HG03196 (cell line): ENCODE measurements around the gene EFNB3.

Experiments used
- ATAC-seq: cut with Tn5 transposase; IDR thresholded peaks from one replicate; pipeline ENCODE4 v1.9.1; 2021; ENCODE audit not compliant: unreplicated experiment

The EFNB3 gene

GRCh38 chr17:7716901-7717755 lies 12.1 kb downstream of the EFNB3 start, which contains the start of gene DNAH2:
Gene DNAH2 (plus strand): TSS chr17:7717744. CDS start chr17:7719735, 1,991 bp downstream.
- ATAC-seq, result no peak

GRCh38 chr17:7717756-7718350 lies 12.9 kb downstream of the EFNB3 start:
- ATAC-seq, result no peak

GRCh38 chr17:7719661-7720060 lies 14.7 kb downstream of the EFNB3 start:
- ATAC-seq, result no peak

- ATAC-seq, result no peak
These were observed 15.1 kb downstream of the EFNB3 start for GRCh38 chr17:7720125-7720524.

- no peak for ATAC-seq
These were observed 16.6 kb downstream of the EFNB3 start for GRCh38 chr17:7721612-7722011.

DNA sequence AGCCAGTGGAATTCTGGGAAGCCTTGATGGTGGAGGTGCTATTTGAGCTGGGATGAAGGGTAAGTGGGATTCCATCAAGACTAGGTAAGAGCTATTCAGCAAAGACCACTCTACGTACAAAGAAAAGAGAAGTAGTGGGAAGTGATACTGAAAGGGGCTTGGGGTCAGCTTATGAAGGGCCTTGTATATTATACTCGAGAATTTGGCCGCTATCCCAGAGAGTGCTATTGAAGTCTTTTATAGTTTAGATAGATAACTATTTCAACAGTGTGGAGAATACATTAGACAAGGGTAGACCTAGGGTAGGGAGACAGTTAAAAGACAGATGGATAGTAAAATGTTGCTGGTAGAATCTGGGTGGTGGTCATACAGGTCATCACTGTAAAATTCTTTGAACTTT lies 22.9 kb downstream of the EFNB3 start:
- ATAC-seq, result no peak

- no peak for ATAC-seq
These were observed 24.8 kb downstream of the EFNB3 start for GRCh38 chr17:7729816-7730215.

GRCh38 chr17:7732981-7733539 lies 28.1 kb downstream of the EFNB3 start:
- no peak for ATAC-seq

- no peak for ATAC-seq
These were observed 32.6 kb downstream of the EFNB3 start for GRCh38 chr17:7737601-7738000.

GRCh38 chr17:7739746-7740145 lies 34.7 kb downstream of the EFNB3 start:
- ATAC-seq, result no peak

- no peak for ATAC-seq
These were observed 35.5 kb downstream of the EFNB3 start for GRCh38 chr17:7740481-7741001.

- ATAC-seq, result no peak
These were observed 37.7 kb downstream of the EFNB3 start for GRCh38 chr17:7742729-7743128.

DNA sequence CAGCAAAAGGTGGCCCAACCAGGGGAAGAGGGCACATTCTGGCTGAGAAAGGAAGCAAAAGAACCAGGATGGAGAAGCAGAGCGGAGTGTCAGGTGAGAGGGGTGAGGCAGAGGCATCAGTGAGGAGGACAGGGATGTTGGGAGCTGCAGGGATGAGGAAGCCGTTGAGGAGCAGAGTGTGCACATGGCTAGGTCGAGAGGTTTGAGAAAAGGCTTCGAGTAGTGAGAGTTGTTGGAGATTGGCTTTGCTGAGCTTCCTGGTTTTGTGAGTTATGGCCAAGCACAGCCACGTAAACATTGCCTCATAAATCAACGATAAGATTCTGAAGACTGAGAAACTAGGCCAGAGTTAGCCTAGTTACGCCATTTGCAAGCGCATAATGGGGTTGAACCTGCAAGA lies 39.4 kb downstream of the EFNB3 start:
- ATAC-seq, result no peak

GRCh38 chr17:7745748-7746470 lies 40.9 kb downstream of the EFNB3 start:
- ATAC-seq, result no peak

- ATAC-seq, result no peak
These were observed 42.7 kb downstream of the EFNB3 start for GRCh38 chr17:7747635-7748071.

DNA sequence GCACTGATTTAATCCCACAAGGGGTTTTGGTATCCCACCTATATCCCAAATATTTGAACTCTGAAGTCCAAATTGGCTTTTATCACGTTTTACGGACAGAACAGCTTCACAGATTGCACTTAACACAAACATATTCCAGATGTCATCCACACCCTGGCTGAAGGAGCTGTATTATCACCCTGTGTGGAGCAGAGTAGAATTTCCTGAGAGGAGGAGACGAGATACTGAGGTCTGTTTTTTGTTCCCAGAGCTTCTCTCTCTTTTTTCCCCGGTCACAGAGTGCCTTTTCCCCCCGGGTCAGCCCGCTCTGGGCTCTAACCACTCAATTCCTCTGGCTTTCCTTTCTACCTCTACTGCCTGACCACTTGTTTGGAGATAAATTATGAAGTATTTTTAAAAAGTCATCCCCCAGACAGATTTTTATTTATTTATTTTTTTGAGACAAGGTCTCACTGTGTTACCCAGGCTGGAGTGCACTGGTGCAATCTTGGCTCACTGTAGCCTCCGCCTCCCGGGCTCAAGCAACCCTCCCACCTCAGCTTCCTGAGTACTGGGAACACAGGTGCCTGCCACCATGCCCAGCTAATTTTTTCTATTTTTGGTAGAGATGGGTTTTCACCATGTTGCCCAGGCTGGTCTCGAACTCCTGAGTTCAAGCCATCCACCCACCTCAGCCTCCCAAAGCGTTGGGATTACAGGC lies 43.2 kb downstream of the EFNB3 start:
- ATAC-seq, result no peak

DNA sequence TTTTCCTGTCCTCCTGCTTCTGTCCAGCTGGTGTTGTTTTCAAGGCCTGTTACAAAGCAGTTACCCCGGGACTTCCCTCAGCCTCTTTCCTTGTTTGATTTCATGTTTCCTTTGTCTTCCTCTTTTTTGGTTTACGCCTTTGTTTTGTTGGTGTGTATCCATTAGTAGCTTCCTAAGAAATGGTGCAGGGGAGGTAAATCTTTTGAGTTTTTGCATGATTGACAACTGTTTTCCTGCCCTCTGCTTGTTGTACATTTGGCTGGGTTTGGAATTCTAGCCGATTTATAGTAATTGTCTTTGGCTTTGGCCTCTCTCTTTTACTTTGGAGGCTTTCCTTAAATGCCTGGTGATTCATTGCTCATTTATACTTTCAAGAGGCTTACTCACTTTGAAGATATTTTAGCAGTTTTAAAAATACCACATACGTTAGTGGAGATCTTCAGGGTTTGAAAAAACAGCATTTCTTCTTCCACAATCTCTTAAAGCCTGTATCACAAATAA lies 45.4 kb downstream of the EFNB3 start:
- no peak for ATAC-seq

- ATAC-seq, result no peak
These were observed 49.7 kb downstream of the EFNB3 start for GRCh38 chr17:7754656-7755055.

- ATAC-seq, result no peak
These were observed 50.3 kb downstream of the EFNB3 start for GRCh38 chr17:7755095-7755890.

DNA sequence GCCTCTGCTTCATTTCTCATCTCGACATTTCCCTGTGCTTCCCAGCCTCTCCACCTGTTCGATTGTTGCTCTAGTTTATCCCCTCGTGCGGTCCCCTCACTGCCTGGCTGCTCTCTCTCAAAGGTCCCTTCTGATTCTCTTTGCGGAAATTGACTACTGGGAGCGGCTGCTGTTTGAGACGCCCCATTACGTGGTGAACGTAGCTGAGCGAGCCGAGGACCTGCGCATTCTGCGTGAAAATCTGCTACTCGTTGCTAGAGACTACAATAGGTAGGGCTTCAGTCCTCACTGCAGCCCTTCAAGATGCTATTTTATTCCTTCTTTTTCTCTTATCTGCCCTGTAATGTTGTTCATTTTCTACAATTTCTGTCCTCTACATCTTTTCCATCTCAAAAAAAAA lies 52.0 kb downstream of the EFNB3 start:
- no peak for ATAC-seq
